Measurements from ENCODE around the gene CCDC78.

The CCDC78 gene

GRCh38 chr16:726438-727290 is at the start of gene CCDC78, which contains the start of gene HAGHL:
Gene CCDC78, minus strand, starts transcription at chr16:726443. Its CDS starts 76 bp downstream, at chr16:726367.
Gene HAGHL, plus strand, starts transcription at chr16:727106. Its CDS starts 404 bp downstream, at chr16:727510.
- peak; percentile 33 for DNase-seq (ENCODE audit: low read depth)

GRCh38 chr16:775236-775796 is 49.1 kb upstream of the CCDC78 start:
- no peak for DNase-seq (ENCODE audit: low read depth)

- DNase-seq (ENCODE audit: low read depth): no peak
These were observed 48.1 kb upstream of the CCDC78 start for GRCh38 chr16:774086-775001.

GRCh38 chr16:772959-773358 is 46.7 kb upstream of the CCDC78 start:
- DNase-seq (ENCODE audit: low read depth): no peak

- DNase-seq (ENCODE audit: low read depth): no peak
These were observed 44.2 kb upstream of the CCDC78 start for GRCh38 chr16:770411-770810.

- no peak for DNase-seq (ENCODE audit: low read depth)
These were observed 43.7 kb upstream of the CCDC78 start for GRCh38 chr16:769934-770333.

GRCh38 chr16:769184-769784 is 43.0 kb upstream of the CCDC78 start:
- DNase-seq (ENCODE audit: low read depth): no peak

GRCh38 chr16:768428-768827 is 42.2 kb upstream of the CCDC78 start:
- DNase-seq (ENCODE audit: low read depth): no peak

GRCh38 chr16:767743-768235 is 41.5 kb upstream of the CCDC78 start:
- DNase-seq (ENCODE audit: low read depth): no peak

- DNase-seq (ENCODE audit: low read depth): no peak
These were observed 40.8 kb upstream of the CCDC78 start for GRCh38 chr16:766820-767640.

- DNase-seq (ENCODE audit: low read depth): no peak
These were observed 40.0 kb upstream of the CCDC78 start for GRCh38 chr16:766008-766819.

- DNase-seq (ENCODE audit: low read depth): no peak
These were observed 39.2 kb upstream of the CCDC78 start for GRCh38 chr16:765488-765865.

GRCh38 chr16:764848-765487 is 38.7 kb upstream of the CCDC78 start:
- no peak for DNase-seq (ENCODE audit: low read depth)

- DNase-seq (ENCODE audit: low read depth): no peak
These were observed 38.0 kb upstream of the CCDC78 start for GRCh38 chr16:764184-764750.

- DNase-seq (ENCODE audit: low read depth): no peak
These were observed 37.3 kb upstream of the CCDC78 start for GRCh38 chr16:763369-764183.

- no peak for DNase-seq (ENCODE audit: low read depth)
These were observed 36.5 kb upstream of the CCDC78 start for GRCh38 chr16:762595-763268.

- DNase-seq (ENCODE audit: low read depth): no peak
These were observed 35.6 kb upstream of the CCDC78 start for GRCh38 chr16:761625-762513.
